Choroid plexus epithelial cell (primary cell): ENCODE results near the gene CTRB2.

Experiments used
- DNase-seq: peaks from one replicate; pipeline ENCODE4 v3.0.0-alpha.2; 2010; ENCODE audit warnings: low read depth
- H3K4me3 ChIP-seq: 2 replicates; pipeline ENCODE4 v1.5.1; 2011; ENCODE audit warnings: low read depth, mild to moderate bottlenecking, control low read depth, low read length, moderate library complexity
- TF ChIP-seq, protein P1 (sequence below): conservative IDR thresholded peaks from 2 replicates; pipeline ENCODE4 v1.5.1; 2011; ENCODE audit warnings: low read depth, mild to moderate bottlenecking, control low read depth, inconsistent platforms, low read length, moderate library complexity

CTRB2 gene

DNA sequence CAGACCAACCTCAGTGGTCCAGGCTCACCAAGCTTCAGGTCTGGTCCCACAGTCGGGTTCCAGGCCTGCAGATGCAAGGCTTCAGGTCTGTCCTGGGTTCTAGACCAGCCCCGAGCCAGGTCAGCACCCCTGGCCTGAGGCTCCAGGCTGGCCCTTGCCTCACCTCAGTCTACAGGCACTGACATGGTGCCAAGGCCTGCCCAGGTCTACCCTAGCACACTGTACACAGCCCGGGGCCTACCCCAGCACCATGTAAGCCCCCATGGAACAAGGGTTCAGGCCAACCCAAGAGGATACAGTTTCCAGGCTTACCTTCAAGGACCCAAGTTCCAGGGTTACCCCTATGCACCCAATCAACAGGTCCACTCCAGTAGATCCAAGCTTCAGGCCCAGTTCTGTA, 31.9 kb downstream of the CTRB2 start:
- H3K4me3 ChIP-seq = no peak overlapping the region
- TF ChIP-seq, protein P1, sequence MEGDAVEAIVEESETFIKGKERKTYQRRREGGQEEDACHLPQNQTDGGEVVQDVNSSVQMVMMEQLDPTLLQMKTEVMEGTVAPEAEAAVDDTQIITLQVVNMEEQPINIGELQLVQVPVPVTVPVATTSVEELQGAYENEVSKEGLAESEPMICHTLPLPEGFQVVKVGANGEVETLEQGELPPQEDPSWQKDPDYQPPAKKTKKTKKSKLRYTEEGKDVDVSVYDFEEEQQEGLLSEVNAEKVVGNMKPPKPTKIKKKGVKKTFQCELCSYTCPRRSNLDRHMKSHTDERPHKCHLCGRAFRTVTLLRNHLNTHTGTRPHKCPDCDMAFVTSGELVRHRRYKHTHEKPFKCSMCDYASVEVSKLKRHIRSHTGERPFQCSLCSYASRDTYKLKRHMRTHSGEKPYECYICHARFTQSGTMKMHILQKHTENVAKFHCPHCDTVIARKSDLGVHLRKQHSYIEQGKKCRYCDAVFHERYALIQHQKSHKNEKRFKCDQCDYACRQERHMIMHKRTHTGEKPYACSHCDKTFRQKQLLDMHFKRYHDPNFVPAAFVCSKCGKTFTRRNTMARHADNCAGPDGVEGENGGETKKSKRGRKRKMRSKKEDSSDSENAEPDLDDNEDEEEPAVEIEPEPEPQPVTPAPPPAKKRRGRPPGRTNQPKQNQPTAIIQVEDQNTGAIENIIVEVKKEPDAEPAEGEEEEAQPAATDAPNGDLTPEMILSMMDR = no peak
- no peak for DNase-seq

GRCh38 chr16:75172578-75172977, 34.4 kb downstream of the CTRB2 start:
- TF ChIP-seq, protein P1 = no peak
- H3K4me3 ChIP-seq = no peak overlapping the region
- DNase-seq = no peak

GRCh38 chr16:75169899-75170405, 37.0 kb downstream of the CTRB2 start:
- H3K4me3 ChIP-seq = no peak overlapping the region
- no peak for DNase-seq
- TF ChIP-seq, protein P1 = no peak

GRCh38 chr16:75160386-75160785, 46.6 kb downstream of the CTRB2 start:
- TF ChIP-seq, protein P1 = no peak
- H3K4me3 ChIP-seq = no peak overlapping the region
- no peak for DNase-seq
